K562 (cell line): ENCODE measurements around the gene EGF. TPM values are rescaled to one million over a fixed set of nuclear protein-coding genes. Genes with fewer than 3 reads are reported as not detected.

ENCODE experiments used
- CBFA2T3 ChIP-seq: fragments of 450-650 bp; IDR thresholded peaks from 2 replicates; pipeline ENCODE4 v1.6.1; 2017
- CSDE1 ChIP-seq, 2 experiments: fragments of 450-650 bp; IDR thresholded peaks; 2 replicates each; pipeline ENCODE4 v1.6.1; 2016; ENCODE audit warnings: mild to moderate bottlenecking in 1 of 2
- SAFB ChIP-seq: fragments of 200-400 bp; formaldehyde crosslinking; IDR thresholded peaks from 2 replicates; pipeline ENCODE4 v1.6.1; 2017; ENCODE audit warnings: low read depth, low read length, borderline replicate concordance
- polyA plus RNA-seq, 8 experiments: library from polyadenylated mRNA; depleted of rRNA in 4 of 8; stranded (reverse) in 5 of 8; unstranded in 3 of 8; fragments of >200 nt; fragmentation: Nextera tagmentation in 2 of 8; fragmentation: Illumina TruSeq in 1 of 8; extraction: Ambion mirVana in 2 of 8; extraction: Trizol in 1 of 8; gene quantifications; 2 replicates each; pipeline versions ENCODE4 v1.2.1 to v1.2.3, GENCODE V29; 2011 to 2014; ENCODE audit warnings: inconsistent platforms in 1 of 8, missing spikeins in 1 of 8
- total RNA-seq, 7 experiments: library from RNA; depleted of rRNA in 6 of 7; stranded (reverse); fragments of >200 nt in 6 of 7; fragmentation: Illumina TruSeq in 2 of 7; extraction: Trizol in 2 of 7; gene quantifications; 2 replicates each; pipeline versions ENCODE4 v1.2.1 to v1.2.3, GENCODE V29; 2011 to 2021; ENCODE audit warnings: low replicate concordance in 1 of 7
- TF ChIP-seq, protein P1 (sequence below): IDR thresholded peaks from 2 replicates; pipeline ENCODE4 v1.6.1; 2012; ENCODE audit warnings: low read depth, low read length, improper control_type of control experiment, borderline replicate concordance
- TF ChIP-seq, protein P2 (sequence below), 2 experiments: fragments of 200-800 bp in 1 of 2; sonication (Bioruptor generic) in 1 of 2; sonication (generic) in 1 of 2; formaldehyde crosslinking in 1 of 2; IDR thresholded peaks in 1 of 2; conservative IDR thresholded peaks in 1 of 2; 2 replicates each; pipeline versions ENCODE4 v1.5.0 to v1.6.1; 2016 to 2020; ENCODE audit warnings: missing compliant biosample characterization in 1 of 2, missing genetic modification characterization in 1 of 2, missing genetic modification reagents in 1 of 2
- TF ChIP-seq, protein P3 (sequence below): sonication (generic); formaldehyde crosslinking; IDR thresholded peaks from 2 replicates; pipeline ENCODE4 v1.8.0; 2022; ENCODE audit warnings: mild to moderate bottlenecking, missing genetic modification reagents
- TF ChIP-seq, protein P4 (sequence below): fragments of 450-650 bp; formaldehyde crosslinking; IDR thresholded peaks from 2 replicates; pipeline ENCODE4 v1.4.0; 2022; ENCODE audit warnings: mild to moderate bottlenecking, moderate library complexity

EGF gene
- total and polyA plus RNA-seq, 9 of the 15 experiments (the other 6 are each of a cell fraction or from before 2014, with no cell fraction given): 0.32 to 3.1 (median 1.3) TPM

DNA sequence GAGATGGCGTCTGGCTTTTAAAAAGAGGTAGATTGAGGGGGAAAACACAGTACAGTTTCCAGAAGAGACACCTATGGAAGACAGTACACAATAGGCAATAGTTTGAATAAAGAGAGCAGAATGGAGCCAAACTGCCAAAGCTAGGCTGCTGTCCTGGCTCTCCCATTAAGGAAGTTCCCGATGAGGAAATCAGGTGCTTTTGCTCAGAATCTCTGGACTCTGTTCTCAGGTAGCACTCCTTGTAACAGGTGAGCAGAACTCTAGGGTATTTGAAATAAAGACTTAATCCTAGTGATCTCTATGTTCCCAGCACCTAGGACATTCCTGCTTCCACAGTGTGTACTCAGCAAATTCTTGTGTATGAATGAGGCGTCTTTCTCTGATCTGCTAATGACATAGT, 1.6 kb downstream of the EGF start (continued):
- TF ChIP-seq CBFA2T3: no peak
- TF ChIP-seq SAFB: no peak
- TF ChIP-seq, protein P1, sequence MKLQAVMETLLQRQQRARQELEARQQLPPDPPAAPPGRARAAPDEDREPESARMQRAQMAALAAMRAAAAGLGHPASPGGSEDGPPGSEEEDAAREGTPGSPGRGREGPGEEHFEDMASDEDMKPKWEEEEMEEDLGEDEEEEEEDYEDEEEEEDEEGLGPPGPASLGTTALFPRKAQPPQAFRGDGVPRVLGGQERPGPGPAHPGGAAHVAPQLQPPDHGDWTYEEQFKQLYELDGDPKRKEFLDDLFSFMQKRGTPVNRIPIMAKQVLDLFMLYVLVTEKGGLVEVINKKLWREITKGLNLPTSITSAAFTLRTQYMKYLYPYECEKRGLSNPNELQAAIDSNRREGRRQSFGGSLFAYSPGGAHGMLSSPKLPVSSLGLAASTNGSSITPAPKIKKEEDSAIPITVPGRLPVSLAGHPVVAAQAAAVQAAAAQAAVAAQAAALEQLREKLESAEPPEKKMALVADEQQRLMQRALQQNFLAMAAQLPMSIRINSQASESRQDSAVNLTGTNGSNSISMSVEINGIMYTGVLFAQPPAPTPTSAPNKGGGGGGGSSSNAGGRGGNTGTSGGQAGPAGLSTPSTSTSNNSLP: no peak
- TF ChIP-seq, protein P2, sequence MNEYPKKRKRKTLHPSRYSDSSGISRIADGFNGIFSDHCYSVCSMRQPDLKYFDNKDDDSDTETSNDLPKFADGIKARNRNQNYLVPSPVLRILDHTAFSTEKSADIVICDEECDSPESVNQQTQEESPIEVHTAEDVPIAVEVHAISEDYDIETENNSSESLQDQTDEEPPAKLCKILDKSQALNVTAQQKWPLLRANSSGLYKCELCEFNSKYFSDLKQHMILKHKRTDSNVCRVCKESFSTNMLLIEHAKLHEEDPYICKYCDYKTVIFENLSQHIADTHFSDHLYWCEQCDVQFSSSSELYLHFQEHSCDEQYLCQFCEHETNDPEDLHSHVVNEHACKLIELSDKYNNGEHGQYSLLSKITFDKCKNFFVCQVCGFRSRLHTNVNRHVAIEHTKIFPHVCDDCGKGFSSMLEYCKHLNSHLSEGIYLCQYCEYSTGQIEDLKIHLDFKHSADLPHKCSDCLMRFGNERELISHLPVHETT (CRISPR knock-in tag; conservative IDR thresholded peaks at IDR 0.05 in 1 of 2, IDR thresholded peaks at IDR 0.05 in 1 of 2): no peak
- TF ChIP-seq, protein P3, sequence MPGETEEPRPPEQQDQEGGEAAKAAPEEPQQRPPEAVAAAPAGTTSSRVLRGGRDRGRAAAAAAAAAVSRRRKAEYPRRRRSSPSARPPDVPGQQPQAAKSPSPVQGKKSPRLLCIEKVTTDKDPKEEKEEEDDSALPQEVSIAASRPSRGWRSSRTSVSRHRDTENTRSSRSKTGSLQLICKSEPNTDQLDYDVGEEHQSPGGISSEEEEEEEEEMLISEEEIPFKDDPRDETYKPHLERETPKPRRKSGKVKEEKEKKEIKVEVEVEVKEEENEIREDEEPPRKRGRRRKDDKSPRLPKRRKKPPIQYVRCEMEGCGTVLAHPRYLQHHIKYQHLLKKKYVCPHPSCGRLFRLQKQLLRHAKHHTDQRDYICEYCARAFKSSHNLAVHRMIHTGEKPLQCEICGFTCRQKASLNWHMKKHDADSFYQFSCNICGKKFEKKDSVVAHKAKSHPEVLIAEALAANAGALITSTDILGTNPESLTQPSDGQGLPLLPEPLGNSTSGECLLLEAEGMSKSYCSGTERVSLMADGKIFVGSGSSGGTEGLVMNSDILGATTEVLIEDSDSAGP (CRISPR knock-in tag): no peak
- TF ChIP-seq, protein P4, sequence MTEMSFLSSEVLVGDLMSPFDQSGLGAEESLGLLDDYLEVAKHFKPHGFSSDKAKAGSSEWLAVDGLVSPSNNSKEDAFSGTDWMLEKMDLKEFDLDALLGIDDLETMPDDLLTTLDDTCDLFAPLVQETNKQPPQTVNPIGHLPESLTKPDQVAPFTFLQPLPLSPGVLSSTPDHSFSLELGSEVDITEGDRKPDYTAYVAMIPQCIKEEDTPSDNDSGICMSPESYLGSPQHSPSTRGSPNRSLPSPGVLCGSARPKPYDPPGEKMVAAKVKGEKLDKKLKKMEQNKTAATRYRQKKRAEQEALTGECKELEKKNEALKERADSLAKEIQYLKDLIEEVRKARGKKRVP (CRISPR knock-in tag): no peak
- no peak for TF ChIP-seq CSDE1 (IDR thresholded peaks at IDR 0.05)
